HL-60 (cell line): ENCODE measurements around the gene ESR2.

ENCODE experiments used
- CTCF ChIP-seq: IDR thresholded peaks from one replicate; pipeline ENCODE4 v1.5.1; 2011; ENCODE audit warnings: low read length, control low read depth, inconsistent platforms; ENCODE audit not compliant: insufficient read depth
- GABPA ChIP-seq: IDR thresholded peaks from 2 replicates; pipeline ENCODE4 v1.6.1; 2012; ENCODE audit warnings: low read depth
- POLR2AphosphoS5 ChIP-seq: IDR thresholded peaks from 2 replicates; pipeline ENCODE4 v1.6.1; 2012; ENCODE audit warnings: low read depth
- REST ChIP-seq: IDR thresholded peaks from 2 replicates; pipeline ENCODE4 v1.6.1; 2012; ENCODE audit warnings: low read depth; ENCODE audit not compliant: insufficient replicate concordance

GRCh38 chr14:64069634-64070359 lies 224.4 kb downstream of the ESR2 start:
- TF ChIP-seq CTCF (no peak), GABPA (no peak), REST (no peak), POLR2AphosphoS5 (no peak)
